Measurements from ENCODE around the gene CPNE7.

CPNE7 gene

DNA sequence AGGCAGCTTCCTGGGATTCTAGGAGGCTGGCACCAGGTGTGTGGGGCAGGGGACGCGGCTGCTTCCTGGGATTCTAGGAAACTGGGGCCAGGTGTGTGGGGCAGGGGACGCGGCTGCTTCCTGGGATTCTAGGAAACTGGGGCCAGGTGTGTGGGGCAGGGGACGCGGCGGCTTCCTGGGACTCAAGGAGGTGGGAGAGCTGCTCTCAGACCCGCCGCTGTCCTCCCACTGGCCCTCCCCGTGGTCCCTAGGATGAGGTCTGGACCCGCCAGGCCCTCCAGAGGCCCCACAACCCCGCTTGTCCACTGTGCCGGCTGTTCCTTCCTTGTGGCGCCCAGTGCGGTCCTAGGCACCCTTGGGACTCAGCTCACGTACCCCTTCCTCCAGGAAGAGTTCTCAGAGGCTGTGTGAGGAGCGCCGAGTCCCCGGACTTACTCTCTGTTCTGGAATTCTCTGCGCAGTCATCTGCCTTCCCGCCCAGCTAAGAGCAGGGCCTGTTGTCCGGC lies 38.4 kb downstream of the CPNE7 start:
- TF ChIP-seq, protein P1, sequence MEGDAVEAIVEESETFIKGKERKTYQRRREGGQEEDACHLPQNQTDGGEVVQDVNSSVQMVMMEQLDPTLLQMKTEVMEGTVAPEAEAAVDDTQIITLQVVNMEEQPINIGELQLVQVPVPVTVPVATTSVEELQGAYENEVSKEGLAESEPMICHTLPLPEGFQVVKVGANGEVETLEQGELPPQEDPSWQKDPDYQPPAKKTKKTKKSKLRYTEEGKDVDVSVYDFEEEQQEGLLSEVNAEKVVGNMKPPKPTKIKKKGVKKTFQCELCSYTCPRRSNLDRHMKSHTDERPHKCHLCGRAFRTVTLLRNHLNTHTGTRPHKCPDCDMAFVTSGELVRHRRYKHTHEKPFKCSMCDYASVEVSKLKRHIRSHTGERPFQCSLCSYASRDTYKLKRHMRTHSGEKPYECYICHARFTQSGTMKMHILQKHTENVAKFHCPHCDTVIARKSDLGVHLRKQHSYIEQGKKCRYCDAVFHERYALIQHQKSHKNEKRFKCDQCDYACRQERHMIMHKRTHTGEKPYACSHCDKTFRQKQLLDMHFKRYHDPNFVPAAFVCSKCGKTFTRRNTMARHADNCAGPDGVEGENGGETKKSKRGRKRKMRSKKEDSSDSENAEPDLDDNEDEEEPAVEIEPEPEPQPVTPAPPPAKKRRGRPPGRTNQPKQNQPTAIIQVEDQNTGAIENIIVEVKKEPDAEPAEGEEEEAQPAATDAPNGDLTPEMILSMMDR (IDR thresholded peaks at IDR 0.05; ENCODE audit: borderline replicate concordance, control extremely low read depth, extremely low read depth, insufficient read depth, missing control alignments) = no peak
- in situ Hi-C loops (cut with MboI; ENCODE audit: low sequenced_read_pairs, unreplicated experiment) = no loop called here

DNA sequence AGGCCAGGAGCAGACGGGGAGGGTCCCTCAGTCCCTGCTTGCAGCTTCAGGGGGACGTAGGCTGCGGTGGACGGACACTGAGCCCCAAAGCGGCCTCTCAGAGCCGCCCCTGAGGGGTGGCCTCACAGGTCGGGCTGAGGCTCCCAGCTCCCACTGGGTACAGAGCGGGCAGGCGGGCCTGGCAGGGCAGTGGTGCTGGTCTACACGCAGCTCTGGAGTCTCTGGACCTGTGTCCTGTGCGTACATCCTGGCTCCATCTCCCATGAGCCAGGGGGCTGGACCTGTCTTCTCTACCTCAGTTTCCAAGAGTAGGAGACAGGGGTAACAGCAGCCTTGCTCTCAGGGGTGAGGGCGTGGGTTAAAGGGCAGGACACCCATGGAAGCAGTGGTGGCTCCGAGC lies 39.6 kb downstream of the CPNE7 start:
- TF ChIP-seq, protein P1 (IDR thresholded peaks at IDR 0.05; ENCODE audit: borderline replicate concordance, control extremely low read depth, extremely low read depth, insufficient read depth, missing control alignments) = no peak
- in situ Hi-C loops (cut with MboI; ENCODE audit: low sequenced_read_pairs, unreplicated experiment) = no loop called here
- DNase-seq (ENCODE audit: low spot score) = no peak

More for the DNA sequence above, 38.4 kb downstream of the CPNE7 start:
- no peak for DNase-seq (ENCODE audit: low spot score)

DNA sequence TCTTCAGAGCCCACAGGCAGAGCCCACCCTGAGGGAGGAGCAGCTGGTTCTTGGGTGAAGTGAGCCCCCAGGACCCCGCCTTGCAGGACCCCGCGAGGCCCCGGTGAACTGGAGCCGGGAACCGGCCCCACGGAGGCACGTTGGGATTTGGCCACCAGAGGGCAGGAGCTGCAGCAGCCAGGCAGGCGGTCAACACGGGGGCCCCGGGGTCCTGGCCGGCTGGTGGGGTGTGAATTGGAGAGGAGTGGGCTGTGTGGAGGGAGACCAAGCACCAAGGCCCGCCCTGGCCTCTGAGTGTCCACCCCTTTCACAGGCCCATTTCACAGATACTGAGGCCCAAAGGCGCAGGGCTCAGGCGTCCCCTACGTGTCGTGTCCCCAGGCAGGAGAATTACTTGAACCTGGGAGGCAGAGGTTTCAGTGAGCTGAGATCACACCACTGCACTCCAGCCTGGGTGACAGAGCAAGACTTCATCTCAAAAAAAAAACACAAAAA lies 40.1 kb downstream of the CPNE7 start:
- in situ Hi-C loops (cut with MboI; ENCODE audit: low sequenced_read_pairs, unreplicated experiment) = no loop called here
- TF ChIP-seq, protein P1 (IDR thresholded peaks at IDR 0.05; ENCODE audit: borderline replicate concordance, control extremely low read depth, extremely low read depth, insufficient read depth, missing control alignments) = peak; percentile 69
- peak; percentile 82 for DNase-seq (ENCODE audit: low spot score)

DNA sequence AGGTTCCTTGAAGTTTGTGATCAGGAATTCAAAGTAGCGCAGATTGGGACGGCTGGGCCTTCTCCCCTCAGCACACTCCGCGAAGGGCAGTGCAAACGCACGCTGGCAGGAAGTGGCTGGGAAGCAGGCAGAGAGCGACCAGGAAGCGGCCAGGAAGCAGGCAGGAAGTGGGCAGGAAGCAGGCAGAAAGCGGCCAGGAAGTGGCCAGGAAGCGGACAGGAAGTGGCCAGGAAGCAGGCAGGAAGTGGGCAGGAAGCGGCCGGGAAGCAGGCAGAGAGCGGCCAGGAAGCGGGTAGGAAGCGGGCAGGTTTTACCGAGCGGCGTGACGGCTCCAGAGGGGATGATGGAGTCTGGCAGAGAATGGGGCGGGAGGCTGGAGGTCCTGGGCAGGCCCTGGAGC lies 41.1 kb downstream of the CPNE7 start:
- TF ChIP-seq, protein P1 (IDR thresholded peaks at IDR 0.05; ENCODE audit: borderline replicate concordance, control extremely low read depth, extremely low read depth, insufficient read depth, missing control alignments) = no peak
- DNase-seq (ENCODE audit: low spot score) = no peak
- in situ Hi-C loops (cut with MboI; ENCODE audit: low sequenced_read_pairs, unreplicated experiment) = no loop called here

DNA sequence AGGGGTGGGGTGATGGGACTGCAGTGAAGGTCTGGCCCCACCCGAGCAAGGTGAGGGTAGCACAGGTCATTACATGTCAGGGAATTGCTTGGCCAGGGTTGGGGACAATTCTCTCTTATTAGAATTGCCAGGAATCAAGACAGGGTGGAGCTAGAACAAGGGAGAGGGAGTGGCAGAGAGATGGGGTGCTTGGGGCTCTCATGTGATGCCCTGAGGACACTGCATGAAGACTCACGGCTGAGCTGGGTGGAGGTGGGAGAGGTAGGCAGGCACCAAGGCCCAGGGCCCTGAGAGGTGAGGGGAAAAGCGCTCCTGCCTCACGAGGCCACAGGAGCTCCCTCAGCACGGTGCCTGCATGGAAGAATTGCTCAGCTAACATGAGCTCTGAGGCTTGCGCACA lies 41.5 kb downstream of the CPNE7 start:
- in situ Hi-C loops (cut with MboI; ENCODE audit: low sequenced_read_pairs, unreplicated experiment) = no loop called here
- no peak for DNase-seq (ENCODE audit: low spot score)
- TF ChIP-seq, protein P1 (IDR thresholded peaks at IDR 0.05; ENCODE audit: borderline replicate concordance, control extremely low read depth, extremely low read depth, insufficient read depth, missing control alignments) = no peak

DNA sequence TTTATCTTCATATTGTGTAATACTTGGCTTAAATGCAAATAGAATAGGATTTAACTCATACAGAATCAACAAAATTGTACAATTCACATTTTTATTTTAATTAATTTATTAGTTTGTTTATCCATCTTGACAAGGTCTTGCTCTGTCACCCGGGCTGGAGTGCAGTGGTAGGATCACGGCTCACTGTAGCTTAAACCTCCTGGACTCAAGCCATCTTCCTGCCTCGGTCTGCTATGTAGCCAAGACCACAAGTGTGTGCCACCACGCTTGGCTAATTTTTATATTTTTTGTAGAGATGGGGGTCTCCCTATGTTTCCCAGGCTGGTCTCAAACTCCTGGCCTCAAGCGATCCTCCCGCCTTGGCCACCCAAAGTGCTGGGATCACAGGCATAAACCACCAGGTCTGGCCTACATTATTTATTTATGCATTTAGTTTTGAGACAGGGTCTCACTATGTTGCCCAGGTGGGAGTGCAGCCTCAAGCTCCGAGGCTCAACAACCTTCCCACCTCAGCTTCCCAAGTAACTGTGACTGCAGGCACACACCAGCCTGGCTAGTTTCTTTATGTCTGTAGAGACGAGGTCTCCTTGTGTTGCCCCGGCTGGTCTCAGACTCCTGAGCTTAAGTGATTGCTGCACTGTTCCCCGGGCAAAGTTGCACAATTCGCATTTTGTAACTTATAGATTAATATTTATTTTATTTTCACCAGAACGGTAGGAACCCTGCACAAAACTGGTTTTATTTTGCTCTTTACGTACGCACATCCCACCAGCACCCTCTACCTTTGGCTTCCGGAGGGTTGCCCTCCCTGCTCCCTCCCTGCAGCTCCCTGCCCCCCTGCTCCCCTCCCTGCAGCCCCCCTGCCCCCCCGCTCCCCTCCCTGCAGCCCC lies 42.8 kb downstream of the CPNE7 start:
- no peak for DNase-seq (ENCODE audit: low spot score)
- in situ Hi-C loops (cut with MboI; ENCODE audit: low sequenced_read_pairs, unreplicated experiment) = no loop called here
- TF ChIP-seq, protein P1 (IDR thresholded peaks at IDR 0.05; ENCODE audit: borderline replicate concordance, control extremely low read depth, extremely low read depth, insufficient read depth, missing control alignments) = no peak
